ENCODE results near the gene CLPTM1L. TPM values are rescaled to one million over a fixed set of nuclear protein-coding genes. Genes with fewer than 3 reads are reported as not detected.

The CLPTM1L gene
- polyA plus RNA-seq, 3 donors: 14.1 to 76.2 (median 35.0) TPM

DNA sequence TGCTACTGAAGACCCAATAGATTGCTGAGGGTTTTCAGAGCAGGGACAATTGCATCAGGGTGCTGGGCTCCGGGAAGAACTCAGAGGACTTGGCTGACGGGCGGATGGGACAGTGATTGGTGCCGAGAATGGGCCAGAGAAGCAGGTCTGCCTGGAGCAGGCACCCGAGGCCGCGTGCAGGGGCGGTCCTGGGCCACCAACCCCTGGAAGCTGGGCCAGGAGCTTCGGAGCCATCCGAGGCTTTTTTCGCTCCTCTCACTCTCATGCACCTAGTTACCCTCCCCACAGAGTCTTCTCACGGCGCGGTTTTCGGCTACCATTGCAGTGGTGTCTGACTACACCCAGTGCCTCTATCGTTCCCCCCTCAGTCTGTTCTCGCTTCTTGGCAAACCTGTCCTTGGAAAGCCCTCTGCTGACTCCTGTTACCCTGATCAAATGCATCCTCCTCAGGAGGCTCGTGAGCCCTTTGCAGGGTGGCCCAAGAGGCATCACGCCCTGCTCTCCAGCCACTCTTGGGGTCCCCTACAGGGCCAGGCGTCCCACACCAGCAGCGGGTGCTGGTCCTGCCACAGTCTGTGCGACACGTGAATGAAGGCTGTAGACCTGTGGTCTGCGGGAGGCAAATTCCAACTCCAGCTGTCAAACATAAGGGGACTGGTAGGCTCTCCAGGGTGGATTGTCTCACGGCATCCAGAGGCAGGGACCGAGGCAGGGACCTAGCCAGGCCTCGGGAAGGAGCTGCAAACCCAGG, 1.2 kb upstream of the CLPTM1L start:
- H3K4me1 Mint-ChIP-seq: peaks cover 26% of the 10 kb centered on the region
- H3K36me3 ChIP-seq (replicated peaks in 1 of 2; ENCODE audit: control insufficient read depth in 1 of 2, insufficient read depth in 2 of 2, low read length in 2 of 2): peaks cover 21 to 25% of the 10 kb centered on the region in 2 donors
- DNase-seq: no peak
- TF ChIP-seq, protein P1, sequence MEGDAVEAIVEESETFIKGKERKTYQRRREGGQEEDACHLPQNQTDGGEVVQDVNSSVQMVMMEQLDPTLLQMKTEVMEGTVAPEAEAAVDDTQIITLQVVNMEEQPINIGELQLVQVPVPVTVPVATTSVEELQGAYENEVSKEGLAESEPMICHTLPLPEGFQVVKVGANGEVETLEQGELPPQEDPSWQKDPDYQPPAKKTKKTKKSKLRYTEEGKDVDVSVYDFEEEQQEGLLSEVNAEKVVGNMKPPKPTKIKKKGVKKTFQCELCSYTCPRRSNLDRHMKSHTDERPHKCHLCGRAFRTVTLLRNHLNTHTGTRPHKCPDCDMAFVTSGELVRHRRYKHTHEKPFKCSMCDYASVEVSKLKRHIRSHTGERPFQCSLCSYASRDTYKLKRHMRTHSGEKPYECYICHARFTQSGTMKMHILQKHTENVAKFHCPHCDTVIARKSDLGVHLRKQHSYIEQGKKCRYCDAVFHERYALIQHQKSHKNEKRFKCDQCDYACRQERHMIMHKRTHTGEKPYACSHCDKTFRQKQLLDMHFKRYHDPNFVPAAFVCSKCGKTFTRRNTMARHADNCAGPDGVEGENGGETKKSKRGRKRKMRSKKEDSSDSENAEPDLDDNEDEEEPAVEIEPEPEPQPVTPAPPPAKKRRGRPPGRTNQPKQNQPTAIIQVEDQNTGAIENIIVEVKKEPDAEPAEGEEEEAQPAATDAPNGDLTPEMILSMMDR (IDR thresholded peaks at IDR 0.05): no peak
- H3K4me1 ChIP-seq (ENCODE audit: control insufficient read depth in 1 of 2, insufficient read depth in 2 of 2, low read length in 2 of 2): peaks cover 16 to 30% of the 10 kb centered on the region in 2 donors
- H3K9ac ChIP-seq (ENCODE audit: insufficient read depth, low read length, poor library complexity, severe bottlenecking): peak overlapping the region; percentile 95
- peak overlapping the region; percentile 61 to 81 for H3K4me3 Mint-ChIP-seq
- peaks cover 19 to 24% of the 10 kb centered on the region in 2 donors for H3K36me3 Mint-ChIP-seq
- peak overlapping the region; percentile 95 for H3K4me2 ChIP-seq (replicated peaks; ENCODE audit: extremely low read depth, low read length, poor library complexity, severe bottlenecking)
- H4K20me1 ChIP-seq (ENCODE audit: insufficient read depth, low read length): peaks cover 3% of the 10 kb centered on the region
- peak overlapping the region in 2 of 3 experiments; percentile 87 to 93 for H3K4me3 ChIP-seq (replicated peaks in 1 of 3; ENCODE audit: low read depth in 2 of 3, low read length in 3 of 3)
- H3K27me3 Mint-ChIP-seq (ENCODE audit: low read depth in 3 of 3): peaks cover 0 to 2% (median 0%) of the 10 kb centered on the region in 3 donors
- H2AFZ ChIP-seq (ENCODE audit: insufficient read depth, low read depth, low read length, poor library complexity, severe bottlenecking): peak overlapping the region; percentile 96
- no peaks in the 10 kb centered on the region for H3K9me3 Mint-ChIP-seq
- intact Hi-C loops (cut with micrococcal nuclease): loop anchor here (10.0 kb wide), 4 partner anchors 129 to 451 kb away; partner anchors contain the start of genes BRD9 (in 1 of the 2), MRPL36 (in 1 of the 2) and TRIP13 (in 1 of the 2)
- no peaks in the 10 kb centered on the region for H3K27me3 ChIP-seq (ENCODE audit: control insufficient read depth in 2 of 2, insufficient read depth in 2 of 2, low read length in 2 of 2)
- no peaks in the 10 kb centered on the region for H3K9me3 ChIP-seq (replicated peaks in 1 of 2; ENCODE audit: control insufficient read depth in 1 of 2, insufficient read depth in 1 of 2, low read length in 2 of 2)
- WGBS (ENCODE audit: insufficient coverage): 88% methylated on average over 24 of the region's 27 CpGs
- H3K79me2 ChIP-seq (ENCODE audit: insufficient read depth, low read length): peaks cover 22% of the 10 kb centered on the region
- H3K27ac ChIP-seq (ENCODE audit: low read depth in 1 of 2, low read length in 2 of 2): peak overlapping the region in 1 of 2 donors; percentile 95
- H3K27ac Mint-ChIP-seq: peak overlapping the region in 4 of 7 donors; percentile 54 to 78 (median 75)

DNA sequence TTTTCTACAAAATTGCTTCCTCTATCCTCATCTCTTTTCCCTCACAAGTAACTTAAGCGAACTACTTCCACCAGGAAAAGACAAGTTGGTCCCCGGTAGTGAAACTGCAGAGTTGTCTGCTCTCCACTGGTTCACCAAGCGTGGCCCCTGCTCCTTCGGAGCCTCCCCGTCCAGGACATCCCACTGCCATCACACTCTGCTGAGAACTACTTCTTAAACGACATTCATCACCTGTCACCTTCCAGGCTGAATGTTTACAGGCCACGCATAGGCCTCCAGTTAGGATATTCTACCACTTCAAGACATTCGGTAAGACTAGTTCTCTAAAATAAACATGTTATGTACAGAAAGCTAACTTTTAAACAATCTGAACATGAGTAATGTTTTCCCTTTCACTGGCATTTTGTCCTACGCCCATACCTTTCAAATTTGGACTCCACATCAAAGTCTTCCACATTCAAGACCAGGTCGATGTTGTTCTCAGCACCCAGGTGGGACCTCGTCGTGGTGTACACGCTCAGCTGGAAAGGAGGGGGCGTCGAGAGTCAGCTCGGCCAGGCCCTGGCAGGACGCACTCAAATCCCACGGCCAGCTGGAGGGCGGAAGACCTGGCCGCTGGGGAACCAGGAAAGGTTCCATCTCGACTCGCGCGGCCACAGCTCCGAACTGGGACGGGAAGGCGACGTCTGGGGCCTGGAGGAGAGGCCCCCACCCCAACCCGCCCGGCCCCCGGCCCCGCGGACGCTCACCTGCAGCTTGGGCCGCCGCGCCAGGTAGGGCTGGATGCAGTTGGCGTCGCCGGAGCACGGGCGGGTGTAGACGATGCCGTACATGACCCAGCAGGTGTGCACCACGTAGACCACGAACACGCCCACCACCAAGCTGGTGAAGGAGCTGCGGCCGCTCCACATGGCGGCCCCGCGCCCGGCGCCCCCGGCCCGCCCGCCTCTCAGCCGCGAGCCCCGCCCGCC, 683 bp downstream of the CLPTM1L start:
- Histone ChIP-seq H3K27me3 (ENCODE audit: control insufficient read depth in 2 of 2, insufficient read depth in 2 of 2, low read length in 2 of 2) (no peaks in the 10 kb centered on the region), H3K9me3 (replicated peaks in 1 of 2; ENCODE audit: control insufficient read depth in 1 of 2, insufficient read depth in 1 of 2, low read length in 2 of 2) (no peaks in the 10 kb centered on the region), H3K36me3 (replicated peaks in 1 of 2; ENCODE audit: control insufficient read depth in 1 of 2, insufficient read depth in 2 of 2, low read length in 2 of 2) (peaks cover 35 to 42% of the 10 kb centered on the region in 2 donors), H4K20me1 (ENCODE audit: insufficient read depth, low read length) (peaks cover 3% of the 10 kb centered on the region), H2AFZ (ENCODE audit: insufficient read depth, low read depth, low read length, poor library complexity, severe bottlenecking) (peak overlapping the region; percentile 63), H3K27ac (ENCODE audit: low read depth in 1 of 2, low read length in 2 of 2) (peak overlapping the region in 1 of 2 donors; percentile 67), H3K4me1 (ENCODE audit: control insufficient read depth in 1 of 2, insufficient read depth in 2 of 2, low read length in 2 of 2) (peaks cover 16 to 30% of the 10 kb centered on the region in 2 donors), H3K9ac (ENCODE audit: insufficient read depth, low read length, poor library complexity, severe bottlenecking) (peak overlapping the region; percentile 66), H3K4me3 (replicated peaks in 1 of 3; ENCODE audit: low read depth in 2 of 3, low read length in 3 of 3) (peak overlapping the region; percentile 55 to 80 (median 56)), H3K79me2 (ENCODE audit: insufficient read depth, low read length) (peaks cover 22% of the 10 kb centered on the region), H3K4me2 (replicated peaks; ENCODE audit: extremely low read depth, low read length, poor library complexity, severe bottlenecking) (peak overlapping the region; percentile 95)
- H3K27ac Mint-ChIP-seq: peak overlapping the region; percentile 19 to 84 (median 63)
- TF ChIP-seq, protein P1 (IDR thresholded peaks at IDR 0.05): no peak
- H3K4me3 Mint-ChIP-seq: peak overlapping the region; percentile 85 to 90
- H3K27me3 Mint-ChIP-seq (ENCODE audit: low read depth in 3 of 3): peaks cover 0 to 2% (median 0%) of the 10 kb centered on the region in 3 donors
- no peaks in the 10 kb centered on the region for H3K9me3 Mint-ChIP-seq
- 8% methylated on average over 59 of the region's 61 CpGs for WGBS (ENCODE audit: insufficient coverage)
- intact Hi-C loops (cut with micrococcal nuclease): loop anchor here (5.0 to 10.0 kb wide), 5 partner anchors 131 to 451 kb away; partner anchors contain the start of genes BRD9 (in 1 of the 2), MRPL36 (in 1 of the 2) and TRIP13 (in 1 of the 2)
- peaks cover 26% of the 10 kb centered on the region for H3K4me1 Mint-ChIP-seq
- no peak for DNase-seq
- peaks cover 31 to 39% of the 10 kb centered on the region in 2 donors for H3K36me3 Mint-ChIP-seq
